SK-N-SH (cell line): Measurements from ENCODE around the gene HLA-DQA1. TPM values are rescaled to one million over a fixed set of nuclear protein-coding genes. Genes with fewer than 3 reads are reported as not detected.

Source experiments
- CTCF ChIA-PET: fragments of 300-600, 350-600 bp; formaldehyde crosslinking; extraction: SDS; loops from one replicate; lab custom pipeline; 2021; lab: Yijun Ruan, JAX
- POLR2A ChIA-PET: fragments of 350-600 bp; sonication (Branson Sonifier 250); formaldehyde crosslinking; extraction: SDS; loops from one replicate; lab custom pipeline; 2020; ENCODE audit warnings: antibody characterized with exemption, inconsistent platforms; lab: Yijun Ruan, JAX
- DNase-seq: peaks from one replicate; pipeline ENCODE4 v3.0.0; 2012
- H2AFZ ChIP-seq: fragments of 200-600 bp; sonication (generic); 2 replicates; pipeline ENCODE4 v1.8.1; 2016; ENCODE audit warnings: antibody characterized with exemption, mild to moderate bottlenecking, low read depth
- H3F3A ChIP-seq: fragments of 200-600 bp; sonication (generic); replicated peaks from 2 replicates; pipeline ENCODE3; 2016; ENCODE audit warnings: antibody characterized with exemption, mild to moderate bottlenecking; ENCODE audit not compliant: insufficient read depth
- H3K27ac ChIP-seq, 2 experiments: fragments of 200-500 bp in 1 of 2; fragments of 200-600 bp in 1 of 2; sonication (Bioruptor generic) in 1 of 2; sonication (generic), shearing (Covaris generic) in 1 of 2; 2 replicates each; pipeline versions ENCODE4 v1.5.1 to v1.6.1; 2014 to 2016; ENCODE audit warnings: low read depth in 2 of 2, inconsistent platforms in 1 of 2, low read length in 1 of 2, mild to moderate bottlenecking in 1 of 2, mixed read lengths in 1 of 2
- H3K27me3 ChIP-seq: fragments of 200-600 bp; sonication (generic), shearing (Covaris generic); 2 replicates; pipeline ENCODE4 v1.6.1; 2016; ENCODE audit warnings: mixed run types; ENCODE audit not compliant: insufficient read depth
- H3K36me3 ChIP-seq, 2 experiments: fragments of 200-500 bp in 1 of 2; fragments of 200-600 bp in 1 of 2; sonication (Bioruptor generic) in 1 of 2; sonication (generic) in 1 of 2; replicated peaks in 1 of 2; 2 replicates each; pipeline versions ENCODE3 to v1.5.1; 2014 to 2016; ENCODE audit warnings: low read length in 1 of 2, mild to moderate bottlenecking in 1 of 2; ENCODE audit not compliant: insufficient read depth in 2 of 2, control insufficient read depth in 1 of 2
- H3K4me1 ChIP-seq, 2 experiments: fragments of 200-500 bp in 1 of 2; fragments of 200-600 bp in 1 of 2; sonication (Bioruptor generic) in 1 of 2; sonication (generic), shearing (Covaris generic) in 1 of 2; 2 replicates each; pipeline versions ENCODE4 v1.5.1 to v1.6.1; 2014 to 2016; ENCODE audit warnings: low read depth in 1 of 2, low read length in 1 of 2, mixed run types in 1 of 2; ENCODE audit not compliant: insufficient read depth in 2 of 2, control insufficient read depth in 1 of 2
- H3K4me2 ChIP-seq: fragments of 200-600 bp; sonication (generic), shearing (Covaris generic); 2 replicates; pipeline ENCODE4 v1.6.1; 2017; ENCODE audit warnings: mixed run types
- H3K4me3 ChIP-seq, 2 experiments: fragments of 200-500 bp in 1 of 2; fragments of 200-600 bp in 1 of 2; sonication (Bioruptor generic) in 1 of 2; sonication (generic), shearing (Covaris generic) in 1 of 2; 2 replicates each; pipeline versions ENCODE4 v1.5.1 to v1.8.1; 2014 to 2016; ENCODE audit warnings: low read depth in 2 of 2, inconsistent platforms in 1 of 2, low read length in 1 of 2, mild to moderate bottlenecking in 1 of 2, mixed read lengths in 1 of 2, moderate library complexity in 1 of 2
- H3K79me2 ChIP-seq: fragments of 200-600 bp; sonication (generic); 2 replicates; pipeline ENCODE4 v1.8.1; 2017; ENCODE audit warnings: mild to moderate bottlenecking; ENCODE audit not compliant: insufficient read depth
- H3K9ac ChIP-seq: fragments of 200-600 bp; sonication (generic); 2 replicates; pipeline ENCODE4 v1.6.1; 2017; ENCODE audit warnings: mixed run types
- H3K9me2 ChIP-seq: fragments of 200-600 bp; sonication (generic); 2 replicates; pipeline ENCODE4 v1.6.1; 2017; ENCODE audit warnings: mixed run types
- H3K9me3 ChIP-seq: fragments of 200-600 bp; sonication (generic); 2 replicates; pipeline ENCODE4 v1.6.1; 2017; ENCODE audit warnings: mixed run types, mild to moderate bottlenecking, moderate library complexity
- H4K20me1 ChIP-seq: fragments of 200-600 bp; sonication (generic); 2 replicates; pipeline ENCODE4 v1.6.1; 2017; ENCODE audit warnings: mild to moderate bottlenecking, mixed run types; ENCODE audit not compliant: insufficient read depth
- CHD2 ChIP-seq: fragments of 150-350 bp; IDR thresholded peaks from 2 replicates; pipeline ENCODE4 v1.6.1; 2018; ENCODE audit warnings: low read length; ENCODE audit not compliant: partially characterized antibody
- ELF1 ChIP-seq: IDR thresholded peaks from 2 replicates; pipeline ENCODE4 v1.4.0; 2012
- EP300 ChIP-seq, 2 experiments: IDR thresholded peaks; 2 replicates each; pipeline versions ENCODE4 v1.4.0 to v1.6.1; 2012; ENCODE audit warnings: borderline replicate concordance in 1 of 2, low read depth in 1 of 2, low read length in 1 of 2
- EZH2phosphoT487 ChIP-seq: fragments of 200-600 bp; sonication (generic); IDR thresholded peaks from 2 replicates; pipeline ENCODE4 v1.6.1; 2017; ENCODE audit warnings: low read depth, mixed run types, mild to moderate bottlenecking, antibody characterized with exemption, moderate library complexity, borderline replicate concordance
- FOSL2 ChIP-seq: IDR thresholded peaks from 2 replicates; pipeline ENCODE4 v1.4.0; 2012; ENCODE audit warnings: low read depth, mild to moderate bottlenecking, moderate library complexity, borderline replicate concordance
- FOXJ3 ChIP-seq: sonication (generic); formaldehyde crosslinking; IDR thresholded peaks from 2 replicates; pipeline ENCODE4 v1.5.1; 2020; ENCODE audit warnings: mild to moderate bottlenecking, missing genetic modification reagents
- FOXM1 ChIP-seq: IDR thresholded peaks from 2 replicates; pipeline ENCODE4 v1.4.0; 2012; ENCODE audit warnings: low read depth, mild to moderate bottlenecking
- GABPA ChIP-seq: IDR thresholded peaks from 2 replicates; pipeline ENCODE4 v1.4.0; 2012; ENCODE audit warnings: low read depth, mild to moderate bottlenecking
- GATA2 ChIP-seq: sonication (generic); formaldehyde crosslinking; IDR thresholded peaks from 2 replicates; pipeline ENCODE4 v1.5.0; 2020; ENCODE audit warnings: mild to moderate bottlenecking, missing genetic modification reagents
- IRF3 ChIP-seq: fragments of 150-350 bp; IDR thresholded peaks from 2 replicates; pipeline ENCODE4 v1.6.1; 2016; ENCODE audit warnings: mild to moderate bottlenecking, low read depth, low read length
- MAX ChIP-seq: IDR thresholded peaks from 2 replicates; pipeline ENCODE4 v1.4.0; 2012; ENCODE audit warnings: low read depth
- MXI1 ChIP-seq: IDR thresholded peaks from 2 replicates; pipeline ENCODE4 v1.6.1; 2012; ENCODE audit warnings: mild to moderate bottlenecking, low read depth, low read length, improper control_type of control experiment
- NRF1 ChIP-seq: IDR thresholded peaks from 2 replicates; pipeline ENCODE4 v1.6.1; 2012; ENCODE audit warnings: low read depth, mild to moderate bottlenecking, low read length
- RCOR1 ChIP-seq: fragments of 150-350 bp; IDR thresholded peaks from 2 replicates; pipeline ENCODE4 v1.6.1; 2017; ENCODE audit warnings: antibody characterized with exemption, low read length
- RFX5 ChIP-seq: IDR thresholded peaks from 2 replicates; pipeline ENCODE4 v1.6.1; 2012; ENCODE audit warnings: mild to moderate bottlenecking, improper control_type of control experiment, low read length
- RXRA ChIP-seq: IDR thresholded peaks from 2 replicates; pipeline ENCODE4 v1.4.0; 2012; ENCODE audit warnings: low read depth, mild to moderate bottlenecking, borderline replicate concordance
- TAF1 ChIP-seq: IDR thresholded peaks from 2 replicates; pipeline ENCODE4 v1.6.1; 2012; ENCODE audit warnings: low read depth, mild to moderate bottlenecking, low read length, moderate library complexity, borderline replicate concordance
- TCF12 ChIP-seq: IDR thresholded peaks from 2 replicates; pipeline ENCODE4 v1.4.0; 2012
- USF1 ChIP-seq: IDR thresholded peaks from 2 replicates; pipeline ENCODE4 v1.4.0; 2012; ENCODE audit warnings: low read depth, borderline replicate concordance
- ZBTB33 ChIP-seq: IDR thresholded peaks from 2 replicates; pipeline ENCODE4 v1.4.0; 2012; ENCODE audit warnings: low read depth, borderline replicate concordance
- WGBS: methylation state at CpG from one replicate; pipeline ENCODE4 v1.1.6; 2017; ENCODE audit warnings: low lambda C conversion rate; 5-methylcytosine and 5-hydroxymethylcytosine counted together
- polyA plus RNA-seq, 3 experiments: library from polyadenylated mRNA; depleted of rRNA; stranded (reverse); fragments of >200 nt; gene quantifications; 2 replicates each; pipeline ENCODE4 v1.2.3, GENCODE V29; 2012

HLA-DQA1 gene
- polyA plus RNA-seq, 1 of the 3 experiments (the other 2 are of a cell fraction), result not detected

- POLR2A ChIA-PET, result no interaction called here
- no peaks in the 10 kb centered on the region for H3K27me3 ChIP-seq
Observed at GRCh38 chr6:32637883-32638282, 677 bp downstream of the HLA-DQA1 start.

GRCh38 chr6:32638532-32639219, 1.5 kb downstream of the HLA-DQA1 start:
- H3K4me1 ChIP-seq, result no peaks in the 10 kb centered on the region
- no peak overlapping the region for H3K4me3 ChIP-seq
- no peaks in the 10 kb centered on the region for H3K36me3 ChIP-seq
- no peaks in the 10 kb centered on the region for H3F3A ChIP-seq
- H3K4me2 ChIP-seq, result no peak overlapping the region
- H3K9ac ChIP-seq, result no peak overlapping the region
- H3K27ac ChIP-seq, result no peak overlapping the region
- 2% methylated on average over 9 of the region's 9 CpGs for WGBS
- no peaks in the 10 kb centered on the region for H4K20me1 ChIP-seq
- ChIA-PET CTCF (no interaction called here), POLR2A (no interaction called here)
- H3K9me3 ChIP-seq, result no peaks in the 10 kb centered on the region
- DNase-seq, result no peak
- TF ChIP-seq ELF1 (no peak), FOSL2 (no peak), ZBTB33 (no peak), RCOR1 (no peak), FOXM1 (no peak), FOXJ3 (CRISPR knock-in tag) (no peak), GATA2 (no peak), NRF1 (no peak), EZH2phosphoT487 (no peak), GABPA (no peak), TAF1 (no peak), MXI1 (no peak), MAX (no peak), IRF3 (no peak), TCF12 (no peak), USF1 (no peak), RXRA (no peak), RFX5 (no peak), CHD2 (no peak), EP300 (IDR thresholded peaks at IDR 0.05; ENCODE audit: borderline replicate concordance in 1 of 2, low read depth in 1 of 2, low read length in 1 of 2) (no peak)
- no peaks in the 10 kb centered on the region for H3K27me3 ChIP-seq
- no peak overlapping the region for H2AFZ ChIP-seq
- H3K9me2 ChIP-seq, result no peaks in the 10 kb centered on the region
- H3K79me2 ChIP-seq, result no peaks in the 10 kb centered on the region

More at GRCh38 chr6:32637883-32638282, 677 bp downstream of the HLA-DQA1 start:
- no peaks in the 10 kb centered on the region for H3K79me2 ChIP-seq
- H3K9me3 ChIP-seq, result no peaks in the 10 kb centered on the region
- H3K4me2 ChIP-seq, result no peak overlapping the region
- no peak overlapping the region for H2AFZ ChIP-seq
- CTCF ChIA-PET, result no interaction called here
- H3K27ac ChIP-seq, result no peak overlapping the region
- no peaks in the 10 kb centered on the region for H3K4me1 ChIP-seq
- H3F3A ChIP-seq, result no peaks in the 10 kb centered on the region
- H3K4me3 ChIP-seq, result no peak overlapping the region
- no peak for TF ChIP-seq TCF12
- no peaks in the 10 kb centered on the region for H3K9me2 ChIP-seq
- no peak overlapping the region for H3K9ac ChIP-seq
- DNase-seq, result no peak
- no peaks in the 10 kb centered on the region for H4K20me1 ChIP-seq
- 8% methylated on average over 3 of the region's 3 CpGs for WGBS
- H3K36me3 ChIP-seq, result no peaks in the 10 kb centered on the region
